Measurements from ENCODE around the gene APOE. TPM values are rescaled to one million over a fixed set of nuclear protein-coding genes. Genes with fewer than 3 reads are reported as not detected.

Gene APOE
- total and polyA plus RNA-seq, 9 of the 15 experiments (the other 6 are each of a cell fraction or from before 2014, with no cell fraction given), result 0.14 to 180 (median 58.1) TPM; not detected in 1

DNA sequence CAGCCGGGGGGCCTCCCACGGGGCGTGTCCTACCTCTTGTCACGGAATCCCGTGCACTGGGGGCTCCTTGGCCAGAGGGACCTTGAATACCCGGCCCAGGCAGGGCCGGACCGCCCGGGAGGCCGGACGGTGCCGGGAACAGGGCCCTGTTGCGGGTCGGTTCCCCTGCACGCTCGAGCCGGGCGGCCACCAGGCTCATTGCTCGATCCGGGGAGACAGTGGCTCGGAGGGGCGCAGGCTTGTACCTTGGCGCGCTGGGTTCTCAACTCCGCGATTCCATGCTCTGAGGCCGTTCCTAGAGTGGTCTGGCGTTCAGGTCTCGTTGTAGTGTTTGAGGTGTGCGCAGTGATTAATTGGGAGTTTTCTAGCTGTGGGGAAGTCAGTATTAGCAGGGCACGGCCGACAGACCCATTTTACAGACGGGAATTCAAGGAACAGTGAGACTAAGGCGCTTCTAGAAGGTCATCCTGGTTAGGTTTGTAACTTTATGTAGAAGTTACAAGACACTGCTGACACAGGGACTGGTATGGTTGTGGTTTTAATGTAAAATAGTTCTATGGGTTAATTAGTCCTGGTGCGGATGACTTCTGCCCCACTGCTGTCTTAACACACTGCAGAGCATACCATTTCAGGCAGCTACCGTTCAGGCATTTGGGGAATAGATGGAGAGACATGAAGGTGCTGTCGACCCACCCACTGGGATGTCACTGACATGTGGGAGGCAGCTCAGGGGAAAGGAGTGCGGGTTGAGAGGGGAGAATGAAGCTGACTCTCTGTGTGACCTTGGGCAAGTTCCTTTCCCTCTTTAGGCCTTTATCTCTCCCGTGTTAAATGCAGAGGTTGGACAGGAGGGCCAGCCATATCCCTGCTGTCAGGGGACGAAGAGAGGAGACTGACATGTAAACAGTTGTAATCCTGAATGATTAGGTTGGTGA is 50.2 kb downstream of the APOE start (continued):
- TF ChIP-seq ELK3 (CRISPR knock-in tag; IDR thresholded peaks at IDR 0.05) (no peak), TAF15 (IDR thresholded peaks at IDR 0.05; ENCODE audit: low read depth, low read length) (no peak), FOXA3 (CRISPR knock-in tag; conservative IDR thresholded peaks at IDR 0.05 in 1 of 2, IDR thresholded peaks at IDR 0.05 in 1 of 2) (0 out of 4 replicates have a peak, but pooled peaks of 1 of the 2 experiments have one; percentile 20), ASH1L (IDR thresholded peaks at IDR 0.05; ENCODE audit: borderline replicate concordance, low read depth, partially characterized antibody) (no peak), ETV6 (IDR thresholded peaks at IDR 0.05; ENCODE audit: borderline replicate concordance in 1 of 2, low read depth in 2 of 2, low read length in 1 of 2) (no peak), ETV6 (CRISPR knock-in tag; IDR thresholded peaks at IDR 0.05; ENCODE audit: borderline replicate concordance) (no peak), LCOR (CRISPR knock-in tag; IDR thresholded peaks at IDR 0.05) (no peak), ZKSCAN1 (IDR thresholded peaks at IDR 0.05; ENCODE audit: low read depth, low read length) (no peak), TCF7L2 (IDR thresholded peaks at IDR 0.05; ENCODE audit: low read depth, low read length) (no peak), SRSF3 (IDR thresholded peaks at IDR 0.05; ENCODE audit: insufficient read depth, low read length) (no peak), WHSC1 (IDR thresholded peaks at IDR 0.05; ENCODE audit: low read length) (no peak), USF1 (CRISPR knock-in tag; IDR thresholded peaks at IDR 0.05) (no peak), RBM22 (IDR thresholded peaks at IDR 0.05; ENCODE audit: low read depth, low read length, poor library complexity, severe bottlenecking) (no peak), EP400 (IDR thresholded peaks at IDR 0.05) (no peak)
- TF ChIP-seq, protein P1, sequence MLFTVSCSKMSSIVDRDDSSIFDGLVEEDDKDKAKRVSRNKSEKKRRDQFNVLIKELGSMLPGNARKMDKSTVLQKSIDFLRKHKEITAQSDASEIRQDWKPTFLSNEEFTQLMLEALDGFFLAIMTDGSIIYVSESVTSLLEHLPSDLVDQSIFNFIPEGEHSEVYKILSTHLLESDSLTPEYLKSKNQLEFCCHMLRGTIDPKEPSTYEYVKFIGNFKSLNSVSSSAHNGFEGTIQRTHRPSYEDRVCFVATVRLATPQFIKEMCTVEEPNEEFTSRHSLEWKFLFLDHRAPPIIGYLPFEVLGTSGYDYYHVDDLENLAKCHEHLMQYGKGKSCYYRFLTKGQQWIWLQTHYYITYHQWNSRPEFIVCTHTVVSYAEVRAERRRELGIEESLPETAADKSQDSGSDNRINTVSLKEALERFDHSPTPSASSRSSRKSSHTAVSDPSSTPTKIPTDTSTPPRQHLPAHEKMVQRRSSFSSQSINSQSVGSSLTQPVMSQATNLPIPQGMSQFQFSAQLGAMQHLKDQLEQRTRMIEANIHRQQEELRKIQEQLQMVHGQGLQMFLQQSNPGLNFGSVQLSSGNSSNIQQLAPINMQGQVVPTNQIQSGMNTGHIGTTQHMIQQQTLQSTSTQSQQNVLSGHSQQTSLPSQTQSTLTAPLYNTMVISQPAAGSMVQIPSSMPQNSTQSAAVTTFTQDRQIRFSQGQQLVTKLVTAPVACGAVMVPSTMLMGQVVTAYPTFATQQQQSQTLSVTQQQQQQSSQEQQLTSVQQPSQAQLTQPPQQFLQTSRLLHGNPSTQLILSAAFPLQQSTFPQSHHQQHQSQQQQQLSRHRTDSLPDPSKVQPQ (CRISPR knock-in tag; IDR thresholded peaks at IDR 0.05; ENCODE audit: borderline replicate concordance), result no peak
- TF ChIP-seq, protein P2, sequence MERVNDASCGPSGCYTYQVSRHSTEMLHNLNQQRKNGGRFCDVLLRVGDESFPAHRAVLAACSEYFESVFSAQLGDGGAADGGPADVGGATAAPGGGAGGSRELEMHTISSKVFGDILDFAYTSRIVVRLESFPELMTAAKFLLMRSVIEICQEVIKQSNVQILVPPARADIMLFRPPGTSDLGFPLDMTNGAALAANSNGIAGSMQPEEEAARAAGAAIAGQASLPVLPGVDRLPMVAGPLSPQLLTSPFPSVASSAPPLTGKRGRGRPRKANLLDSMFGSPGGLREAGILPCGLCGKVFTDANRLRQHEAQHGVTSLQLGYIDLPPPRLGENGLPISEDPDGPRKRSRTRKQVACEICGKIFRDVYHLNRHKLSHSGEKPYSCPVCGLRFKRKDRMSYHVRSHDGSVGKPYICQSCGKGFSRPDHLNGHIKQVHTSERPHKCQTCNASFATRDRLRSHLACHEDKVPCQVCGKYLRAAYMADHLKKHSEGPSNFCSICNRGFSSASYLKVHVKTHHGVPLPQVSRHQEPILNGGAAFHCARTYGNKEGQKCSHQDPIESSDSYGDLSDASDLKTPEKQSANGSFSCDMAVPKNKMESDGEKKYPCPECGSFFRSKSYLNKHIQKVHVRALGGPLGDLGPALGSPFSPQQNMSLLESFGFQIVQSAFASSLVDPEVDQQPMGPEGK (CRISPR knock-in tag; IDR thresholded peaks at IDR 0.05; ENCODE audit: borderline replicate concordance), result no peak
- TF ChIP-seq, protein P3, sequence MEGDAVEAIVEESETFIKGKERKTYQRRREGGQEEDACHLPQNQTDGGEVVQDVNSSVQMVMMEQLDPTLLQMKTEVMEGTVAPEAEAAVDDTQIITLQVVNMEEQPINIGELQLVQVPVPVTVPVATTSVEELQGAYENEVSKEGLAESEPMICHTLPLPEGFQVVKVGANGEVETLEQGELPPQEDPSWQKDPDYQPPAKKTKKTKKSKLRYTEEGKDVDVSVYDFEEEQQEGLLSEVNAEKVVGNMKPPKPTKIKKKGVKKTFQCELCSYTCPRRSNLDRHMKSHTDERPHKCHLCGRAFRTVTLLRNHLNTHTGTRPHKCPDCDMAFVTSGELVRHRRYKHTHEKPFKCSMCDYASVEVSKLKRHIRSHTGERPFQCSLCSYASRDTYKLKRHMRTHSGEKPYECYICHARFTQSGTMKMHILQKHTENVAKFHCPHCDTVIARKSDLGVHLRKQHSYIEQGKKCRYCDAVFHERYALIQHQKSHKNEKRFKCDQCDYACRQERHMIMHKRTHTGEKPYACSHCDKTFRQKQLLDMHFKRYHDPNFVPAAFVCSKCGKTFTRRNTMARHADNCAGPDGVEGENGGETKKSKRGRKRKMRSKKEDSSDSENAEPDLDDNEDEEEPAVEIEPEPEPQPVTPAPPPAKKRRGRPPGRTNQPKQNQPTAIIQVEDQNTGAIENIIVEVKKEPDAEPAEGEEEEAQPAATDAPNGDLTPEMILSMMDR (IDR thresholded peaks at IDR 0.05 in 2 of 3, conservative IDR thresholded peaks at IDR 0.05 in 1 of 3; ENCODE audit: insufficient read depth in 2 of 3, low read depth in 1 of 3, low read length in 3 of 3), result 0 out of 6 replicates have a peak, but pooled peaks of 1 of the 3 experiments have one; percentile 1
